Suppressor macrophage treated with lipopolysaccharide for 1 hour (primary cell): ENCODE data around the gene SMYD4.

Experiments used
- DNase-seq, 3 donors: peaks; one replicate each; pipeline ENCODE4 v3.0.0-alpha.2; 2020 to 2022

SMYD4 gene

GRCh38 chr17:1729966-1730325 lies 99.8 kb downstream of the SMYD4 start:
- peak in 2 of 3 donors; percentile 48 to 67 for DNase-seq
